AG04450 (cell line): Measurements from ENCODE around the gene RANBP9. TPM values are rescaled to one million over a fixed set of nuclear protein-coding genes. Genes with fewer than 3 reads are reported as not detected.

Experiments used
- CTCF ChIA-PET: fragments of 300-600, 350-600 bp; formaldehyde crosslinking; extraction: SDS; loops from one replicate; lab custom pipeline; 2022; ENCODE audit warnings: antibody characterized with exemption, inconsistent platforms; lab: Charles Lee
- POLR2A ChIA-PET: fragments of 350-600 bp; formaldehyde crosslinking; extraction: SDS; loops from one replicate; lab custom pipeline; 2021; ENCODE audit warnings: antibody characterized with exemption, inconsistent platforms; lab: Yijun Ruan, JAX
- DNase-seq: peaks from one replicate; pipeline ENCODE4 v3.0.0-alpha.2; 2011; ENCODE audit warnings: low read depth, low spot score
- H3K27ac ChIP-seq: one replicate; pipeline ENCODE4 v1.5.1; 2012; ENCODE audit warnings: low read depth, low read length, control low read depth
- H3K27me3 ChIP-seq: one replicate; pipeline ENCODE4 v1.6.0; 2012; ENCODE audit warnings: low read length; ENCODE audit not compliant: control insufficient read depth, insufficient read depth
- H3K4me3 ChIP-seq: 2 replicates; pipeline ENCODE4 v1.5.1; 2011; ENCODE audit warnings: mild to moderate bottlenecking, low read depth, low read length, control low read depth
- H3K9me3 ChIP-seq: 2 replicates; pipeline ENCODE4 v1.5.1; 2012; ENCODE audit warnings: low read length; ENCODE audit not compliant: control insufficient read depth, insufficient read depth
- CTCF ChIP-seq: IDR thresholded peaks from 2 replicates; pipeline ENCODE4 v1.5.1; 2011; ENCODE audit warnings: low read depth, low read length, control low read depth, inconsistent platforms
- polyA plus RNA-seq: library from polyadenylated mRNA; depleted of rRNA; stranded (reverse); fragments of >200 nt; gene quantifications from 2 replicates; pipeline ENCODE4 v1.2.3, GENCODE V29; 2011

RANBP9 gene
- polyA plus RNA-seq, 1 experiment = 37.7 TPM

- ChIA-PET POLR2A (no interaction called here), CTCF (no interaction called here)
- H3K4me3 ChIP-seq = no peak overlapping the region
- H3K27ac ChIP-seq = no peak overlapping the region
- no peak for TF ChIP-seq CTCF
- no peak for DNase-seq
- no peaks in the 10 kb centered on the region for H3K27me3 ChIP-seq
- H3K9me3 ChIP-seq = peaks cover 6% of the 10 kb centered on the region
Observed at GRCh38 chr6:13673825-13674444, 37.7 kb downstream of the RANBP9 start.

DNA sequence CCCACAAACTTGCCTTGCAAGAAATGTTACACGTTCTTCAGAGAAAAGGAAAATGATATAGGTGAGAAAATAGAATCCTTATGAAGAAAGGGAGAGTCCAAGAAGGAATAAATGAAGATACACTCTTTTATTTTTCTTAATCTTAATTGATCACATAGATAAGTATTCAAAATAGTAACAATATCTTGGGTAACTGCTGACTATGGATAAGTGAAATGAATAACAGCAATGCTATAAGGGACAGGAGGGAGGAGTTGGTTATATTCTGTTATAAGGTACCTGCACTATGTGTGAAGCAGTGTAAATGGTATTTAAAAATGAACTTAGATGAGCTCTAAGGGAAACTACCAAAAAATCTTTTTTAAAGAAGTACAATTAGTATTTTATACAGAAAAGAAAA, 38.3 kb downstream of the RANBP9 start:
- H3K9me3 ChIP-seq = peaks cover 6% of the 10 kb centered on the region
- H3K4me3 ChIP-seq = no peak overlapping the region
- no peaks in the 10 kb centered on the region for H3K27me3 ChIP-seq
- no peak for TF ChIP-seq CTCF
- CTCF ChIA-PET = interaction anchor here (1.4 kb wide), 1 partner anchor 122 kb away, joined by 4 read pairs; no protein-coding TSS in a partner anchor
- no peak for DNase-seq
- H3K27ac ChIP-seq = no peak overlapping the region
- POLR2A ChIA-PET = no interaction called here

DNA sequence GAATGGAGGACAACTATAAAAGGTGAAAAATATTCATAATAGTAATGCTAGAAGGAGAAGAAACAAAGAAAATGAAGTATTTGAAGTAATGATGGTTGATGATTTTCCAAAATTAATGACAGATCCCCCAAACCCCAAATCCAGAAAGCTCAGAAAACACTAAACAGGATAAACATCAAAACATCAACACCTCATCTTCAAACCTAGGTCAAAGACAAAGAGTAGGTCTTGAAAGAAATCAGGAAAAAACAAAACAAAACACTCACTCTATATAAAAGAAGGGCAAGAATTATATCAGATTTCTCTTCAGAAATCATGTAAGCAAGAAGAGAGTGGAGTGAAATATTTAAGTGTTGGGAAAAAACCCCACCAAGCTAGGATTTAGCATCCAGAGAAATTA, 38.7 kb downstream of the RANBP9 start:
- CTCF ChIA-PET = interaction anchor here (0.6 to 1.4 kb wide), 2 partner anchors 54 to 122 kb away, joined by 3 to 4 read pairs; no protein-coding TSS in a partner anchor
- no peak for DNase-seq
- POLR2A ChIA-PET = interaction anchor here (1.0 kb wide), 1 partner anchor 58 kb away, joined by 3 read pairs; the partner anchor contains the start of gene NOL7
- no peaks in the 10 kb centered on the region for H3K27me3 ChIP-seq
- no peak overlapping the region for H3K27ac ChIP-seq
- no peak overlapping the region for H3K4me3 ChIP-seq
- peaks cover 6% of the 10 kb centered on the region for H3K9me3 ChIP-seq
- no peak for TF ChIP-seq CTCF

DNA sequence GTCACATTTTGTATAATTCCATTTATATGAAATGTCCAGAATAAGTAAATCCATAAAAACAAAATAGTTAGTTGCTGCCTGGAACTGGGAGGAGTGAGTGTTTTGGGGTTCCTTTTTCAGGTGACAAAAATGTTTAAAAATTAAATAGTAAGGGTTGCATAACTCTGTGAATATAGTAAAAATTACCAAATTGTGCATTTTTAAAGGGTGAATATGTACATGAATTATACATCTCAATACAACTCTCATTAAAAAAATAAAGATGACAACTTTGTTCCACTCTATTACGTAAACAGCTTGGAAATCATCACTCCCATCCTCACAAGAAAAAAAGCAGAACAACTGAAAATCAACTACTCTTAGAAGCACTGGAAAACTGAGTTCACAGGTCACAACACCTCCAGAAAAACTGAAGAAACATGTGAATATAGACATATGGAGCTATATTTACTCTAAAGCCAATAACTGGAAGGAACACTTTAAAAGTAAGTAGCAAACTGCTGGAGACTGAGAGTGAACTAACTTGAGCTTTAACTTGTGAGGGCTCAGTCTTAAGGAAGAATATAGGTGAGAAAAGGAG, 40.0 kb downstream of the RANBP9 start:
- Histone ChIP-seq H3K9me3 (peaks cover 6% of the 10 kb centered on the region), H3K27me3 (no peaks in the 10 kb centered on the region), H3K27ac (no peak overlapping the region), H3K4me3 (no peak overlapping the region)
- ChIA-PET POLR2A (interaction anchor here (1.0 kb wide), 1 partner anchor 57 kb away, joined by 3 read pairs; the partner anchor contains the start of gene NOL7), CTCF (interaction anchor here (1.1 kb wide), 1 partner anchor 123 kb away, joined by 3 read pairs; no protein-coding TSS in a partner anchor)
- no peak for DNase-seq
- TF ChIP-seq CTCF = no peak

- H3K27me3 ChIP-seq = no peaks in the 10 kb centered on the region
- TF ChIP-seq CTCF = no peak
- no peak overlapping the region for H3K27ac ChIP-seq
- POLR2A ChIA-PET = no interaction called here
- DNase-seq = no peak
- CTCF ChIA-PET = no interaction called here
- H3K4me3 ChIP-seq = no peak overlapping the region
- peaks cover 6% of the 10 kb centered on the region for H3K9me3 ChIP-seq
Observed at GRCh38 chr6:13669476-13669875, 42.2 kb downstream of the RANBP9 start.
